H7 (cell line): ENCODE data around the gene TOMM5. TPM values are rescaled to one million over a fixed set of nuclear protein-coding genes. Genes with fewer than 3 reads are reported as not detected.

Experiments
- DNase-seq: peaks from one replicate; pipeline ENCODE4 v3.0.0; 2012
- H3K27me3 ChIP-seq: 2 replicates; pipeline ENCODE4 v1.6.0; 2011; ENCODE audit warnings: mild to moderate bottlenecking, low read length; ENCODE audit not compliant: control insufficient read depth, insufficient read depth
- H3K36me3 ChIP-seq: replicated peaks from 2 replicates; pipeline ENCODE4 v1.5.1; 2011; ENCODE audit warnings: low read length; ENCODE audit not compliant: control insufficient read depth, insufficient read depth
- H3K4me3 ChIP-seq: 2 replicates; pipeline ENCODE4 v1.5.1; 2011; ENCODE audit warnings: low read depth, mild to moderate bottlenecking, control low read depth, low read length, moderate library complexity; ENCODE audit not compliant: insufficient read depth
- total RNA-seq: library from RNA; depleted of rRNA; stranded (reverse); fragments of >200 nt; shearing (Covaris generic); gene quantifications from 2 replicates; pipeline ENCODE4 v1.2.3, GENCODE V29; 2014

TOMM5 gene
- total RNA-seq, 1 experiment from 2014 or later: 164 TPM

DNA sequence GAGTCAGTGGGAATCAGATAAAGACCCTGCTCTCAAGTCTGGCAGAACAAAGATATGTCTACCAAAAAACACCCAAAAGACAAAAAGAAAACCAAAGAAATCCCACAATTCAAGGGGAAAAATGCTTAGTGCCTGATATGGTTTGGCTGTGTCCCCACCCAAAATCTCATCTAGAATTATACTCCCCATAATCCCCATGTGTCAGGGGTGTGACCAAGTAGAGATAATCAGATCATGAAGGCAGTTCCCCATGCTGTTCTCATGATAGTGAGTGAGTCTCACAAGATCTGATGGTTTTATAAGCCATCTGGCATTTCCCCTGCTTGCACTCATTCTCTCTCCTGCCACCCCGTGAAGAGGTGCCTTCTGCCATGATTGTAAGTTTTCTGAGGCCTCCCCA lies 29.6 kb downstream of the TOMM5 start:
- Histone ChIP-seq H3K36me3 (no peaks in the 10 kb centered on the region; the same call in none of the 2 replicates), H3K4me3 (no peak overlapping the region), H3K27me3 (no peaks in the 10 kb centered on the region)
- no peak for DNase-seq

DNA sequence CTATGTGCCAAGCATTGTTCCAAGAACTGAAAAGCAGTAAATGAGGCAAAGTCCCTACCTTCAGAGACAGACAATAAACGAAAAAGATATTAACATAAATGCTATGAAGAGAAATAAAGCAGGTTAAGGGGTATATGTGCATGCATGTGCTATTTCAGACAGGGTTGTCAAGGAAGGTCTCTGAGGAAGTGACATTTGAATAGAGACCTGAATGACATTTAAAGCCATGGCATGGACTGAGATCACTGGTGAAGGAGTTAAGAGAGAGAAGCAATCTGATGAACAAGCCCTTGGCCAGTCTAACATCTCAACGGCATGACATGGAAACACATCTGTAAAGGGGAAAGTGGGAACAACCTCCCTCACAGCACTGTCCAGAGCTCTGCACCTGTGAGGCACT lies 30.7 kb downstream of the TOMM5 start:
- no peaks in the 10 kb centered on the region for H3K27me3 ChIP-seq
- no peak for DNase-seq
- H3K4me3 ChIP-seq: no peak overlapping the region
- H3K36me3 ChIP-seq: no peaks in the 10 kb centered on the region; the same call in none of the 2 replicates

DNA sequence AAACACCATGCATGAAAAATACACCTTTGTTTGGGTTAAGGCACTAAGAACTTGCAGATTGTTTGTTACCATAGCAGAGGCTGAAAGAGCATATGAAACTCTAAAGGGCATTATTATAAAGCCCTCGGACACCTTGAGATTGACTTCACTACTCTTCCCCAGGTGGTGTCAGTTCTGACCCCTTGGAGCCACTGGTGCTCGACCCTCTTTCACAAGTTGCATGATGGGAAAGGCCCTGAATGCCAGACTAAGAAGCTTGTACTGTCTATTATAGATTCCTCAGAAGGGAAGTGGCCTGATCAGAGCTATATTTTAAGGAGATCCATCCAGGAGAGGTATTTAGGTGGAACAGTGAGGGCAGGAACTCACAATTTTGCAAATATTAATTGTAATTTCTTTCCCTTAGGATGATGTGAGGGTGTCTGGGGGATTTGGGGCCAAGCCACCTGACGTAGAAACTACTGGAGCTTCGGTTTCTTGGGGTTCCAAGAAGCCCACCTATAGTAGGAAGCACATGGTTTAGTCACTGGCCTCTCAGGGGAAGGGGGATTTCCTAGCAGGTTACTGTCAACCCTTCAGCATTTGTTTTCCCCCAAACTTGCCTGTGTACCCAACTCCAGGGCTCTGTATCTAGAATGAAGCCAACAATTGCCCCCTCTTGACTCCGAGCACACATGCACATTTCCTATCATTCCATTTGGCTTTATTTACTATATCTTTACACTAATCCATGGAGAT lies 32.4 kb downstream of the TOMM5 start:
- H3K4me3 ChIP-seq: no peak overlapping the region
- DNase-seq: no peak
- no peaks in the 10 kb centered on the region; the same call in 1 of the 2 replicates for H3K36me3 ChIP-seq
- H3K27me3 ChIP-seq: no peaks in the 10 kb centered on the region

DNA sequence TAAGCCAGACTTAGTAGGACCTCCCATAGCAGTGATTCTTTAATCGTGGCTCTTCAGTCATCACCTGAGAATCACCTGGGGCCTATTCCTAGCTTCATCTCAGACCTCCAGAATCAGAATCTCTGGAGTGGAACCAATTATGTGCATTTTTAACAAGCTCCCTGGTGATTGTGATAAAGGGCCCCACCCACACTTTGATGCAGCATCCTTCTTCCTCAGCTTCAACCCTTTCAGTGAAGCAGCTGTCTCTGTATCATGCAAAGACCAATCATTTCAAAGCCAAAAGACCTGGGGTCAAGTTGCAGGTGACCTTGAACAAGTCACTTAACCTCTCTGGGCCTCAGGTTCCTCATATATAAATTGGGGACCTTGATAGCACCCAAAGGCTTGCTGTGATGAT lies 33.3 kb downstream of the TOMM5 start:
- Histone ChIP-seq H3K36me3 (no peaks in the 10 kb centered on the region; the same call in 1 of the 2 replicates), H3K27me3 (no peaks in the 10 kb centered on the region), H3K4me3 (no peak overlapping the region)
- DNase-seq: no peak

DNA sequence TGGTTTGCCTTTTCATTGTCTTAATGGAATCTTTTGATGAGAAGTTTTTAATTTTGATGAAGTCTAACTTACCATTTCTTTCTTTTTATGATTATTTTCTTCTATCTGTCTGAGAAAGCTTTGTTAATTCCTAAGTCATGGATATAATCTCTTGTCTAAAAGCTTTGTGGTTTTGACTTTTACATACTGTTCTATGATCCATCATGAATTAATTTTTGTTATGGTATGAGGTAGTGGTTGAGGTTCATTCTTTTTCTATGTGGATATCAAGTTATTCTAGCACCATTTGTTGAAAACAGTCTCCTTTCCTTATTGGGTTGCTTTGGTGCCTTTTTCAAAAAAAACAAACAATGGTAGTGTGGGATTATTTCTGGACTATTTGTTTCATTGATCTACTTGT lies 36.6 kb downstream of the TOMM5 start:
- DNase-seq: no peak
- no peaks in the 10 kb centered on the region for H3K27me3 ChIP-seq
- no peak overlapping the region for H3K4me3 ChIP-seq
- H3K36me3 ChIP-seq: no peaks in the 10 kb centered on the region

DNA sequence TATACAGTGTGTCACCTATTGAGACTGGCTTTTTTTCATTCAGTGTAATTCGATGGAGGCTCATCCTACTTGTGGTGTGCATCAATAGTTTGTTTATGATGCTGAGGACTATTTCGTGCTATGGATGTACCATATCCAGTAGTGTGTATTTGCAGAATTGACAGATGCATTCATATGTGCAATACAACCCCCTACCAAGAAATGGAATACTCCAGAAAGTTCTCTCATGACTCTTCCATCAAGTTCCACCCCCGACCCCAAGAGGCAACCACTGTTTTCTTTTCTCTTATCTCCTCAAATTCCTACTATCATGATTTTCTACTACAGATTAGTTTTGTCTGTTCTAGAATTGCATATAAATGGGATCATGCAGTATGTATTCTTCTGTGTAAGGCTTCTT lies 38.1 kb downstream of the TOMM5 start:
- H3K4me3 ChIP-seq: no peak overlapping the region
- no peaks in the 10 kb centered on the region for H3K27me3 ChIP-seq
- no peaks in the 10 kb centered on the region for H3K36me3 ChIP-seq
- no peak for DNase-seq

DNA sequence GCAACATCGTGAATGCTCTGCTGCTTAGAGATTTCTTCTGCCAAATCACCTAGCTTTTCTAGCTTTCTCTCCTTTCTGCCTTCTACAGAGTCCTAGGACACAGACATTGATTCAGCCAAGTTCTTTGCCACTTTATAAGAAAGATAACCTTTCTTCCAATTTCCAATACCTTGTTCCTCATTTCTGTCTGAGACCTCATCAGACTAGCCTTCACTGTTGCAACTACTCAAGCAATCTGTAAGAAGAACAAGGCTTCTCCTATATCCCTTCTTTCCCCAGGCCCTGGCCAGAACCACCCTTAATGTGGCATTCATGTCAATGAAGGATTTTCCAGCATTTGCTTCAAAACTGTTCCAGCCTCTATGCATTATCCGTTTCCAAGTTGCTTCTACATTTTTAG lies 40.5 kb downstream of the TOMM5 start:
- Histone ChIP-seq H3K27me3 (no peaks in the 10 kb centered on the region), H3K36me3 (no peaks in the 10 kb centered on the region), H3K4me3 (no peak overlapping the region)
- no peak for DNase-seq

DNA sequence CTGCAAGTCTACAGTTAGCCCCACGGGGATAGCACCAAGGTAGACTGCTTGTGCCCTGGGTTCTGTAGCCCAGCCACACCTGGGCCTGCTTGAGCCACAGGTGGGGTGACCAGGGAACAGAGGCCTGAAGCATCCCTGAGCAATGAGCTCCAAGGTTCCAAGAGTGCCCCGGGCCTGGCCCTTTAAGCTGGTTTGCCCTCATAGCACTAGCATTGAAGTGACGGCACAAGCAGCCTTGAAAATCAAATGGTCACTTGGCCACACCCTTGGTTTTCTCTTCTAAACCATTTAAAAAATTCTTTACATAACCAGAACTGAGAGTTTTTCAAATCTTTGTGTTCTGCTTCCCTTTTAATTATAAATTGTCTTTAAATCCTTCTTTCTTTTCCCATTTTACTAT lies 40.9 kb downstream of the TOMM5 start:
- H3K36me3 ChIP-seq: no peaks in the 10 kb centered on the region
- H3K27me3 ChIP-seq: no peaks in the 10 kb centered on the region
- DNase-seq: no peak
- no peak overlapping the region for H3K4me3 ChIP-seq

DNA sequence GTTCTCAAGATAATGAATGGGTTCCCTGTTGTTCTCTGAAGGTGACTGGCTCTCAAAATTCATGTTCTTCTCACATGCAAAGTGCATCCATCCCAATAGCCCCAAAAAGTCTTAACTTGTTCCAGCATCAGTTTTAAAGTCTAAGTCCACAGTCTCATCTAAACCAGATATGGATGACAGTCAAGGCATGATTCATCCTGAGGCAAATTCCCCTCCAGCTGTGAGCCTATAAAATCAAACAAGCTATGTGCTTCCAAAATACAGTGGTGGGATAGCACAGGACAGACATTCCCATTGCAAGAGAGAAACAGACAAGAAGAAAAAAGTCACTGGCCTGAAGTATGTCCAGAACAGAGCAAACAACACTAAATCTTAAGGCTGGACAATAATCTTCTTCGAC lies 41.6 kb downstream of the TOMM5 start:
- DNase-seq: no peak
- no peak overlapping the region for H3K4me3 ChIP-seq
- H3K36me3 ChIP-seq: no peaks in the 10 kb centered on the region
- H3K27me3 ChIP-seq: no peaks in the 10 kb centered on the region

DNA sequence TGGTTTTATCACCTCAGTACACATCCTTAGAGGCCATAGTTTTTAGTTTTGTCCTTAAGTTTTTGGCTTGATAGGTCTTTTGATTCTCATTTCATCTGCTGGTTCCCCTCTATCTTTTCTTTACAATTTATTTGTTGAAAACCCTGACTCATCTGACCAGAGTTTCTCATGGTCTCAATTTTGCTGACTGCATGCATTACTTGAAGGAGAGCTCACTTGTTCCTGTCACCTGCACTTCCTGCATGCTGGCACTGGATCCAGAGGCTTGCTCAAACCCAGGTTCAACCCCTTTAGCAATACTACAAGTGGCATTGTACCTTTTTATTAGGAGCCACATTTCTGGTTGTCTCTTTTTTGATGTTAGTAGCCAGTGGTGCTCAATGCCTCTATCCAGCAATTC lies 42.9 kb downstream of the TOMM5 start:
- no peaks in the 10 kb centered on the region for H3K36me3 ChIP-seq
- H3K4me3 ChIP-seq: no peak overlapping the region
- DNase-seq: no peak
- no peaks in the 10 kb centered on the region for H3K27me3 ChIP-seq

DNA sequence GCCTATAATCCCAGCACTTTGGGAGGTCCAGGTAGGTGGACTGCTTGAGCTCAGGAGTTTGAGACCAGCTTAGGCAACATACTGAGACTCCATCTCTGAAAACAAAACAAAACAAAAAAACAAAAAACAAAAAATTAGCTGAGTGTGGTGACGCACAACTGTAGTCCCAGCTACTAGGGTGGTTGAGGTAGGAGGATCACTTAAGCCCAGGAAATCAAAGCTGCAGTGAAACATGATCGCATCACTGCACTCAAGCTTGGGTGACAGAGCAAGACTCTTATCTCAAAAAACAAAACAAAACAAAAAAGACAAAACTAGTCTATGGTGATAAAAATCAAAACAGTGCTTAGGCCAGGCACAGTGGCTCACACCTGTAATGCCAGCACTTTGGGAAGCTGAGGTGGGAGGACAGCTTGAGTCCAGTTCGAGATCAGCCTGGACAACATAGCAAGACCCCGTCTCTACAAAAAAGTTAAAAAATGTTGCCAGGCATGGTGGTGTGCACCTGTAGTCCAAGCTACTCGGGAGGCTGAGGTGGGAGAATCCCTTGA lies 45.0 kb downstream of the TOMM5 start:
- no peaks in the 10 kb centered on the region for H3K36me3 ChIP-seq
- no peak overlapping the region for H3K4me3 ChIP-seq
- DNase-seq: no peak
- no peaks in the 10 kb centered on the region for H3K27me3 ChIP-seq

DNA sequence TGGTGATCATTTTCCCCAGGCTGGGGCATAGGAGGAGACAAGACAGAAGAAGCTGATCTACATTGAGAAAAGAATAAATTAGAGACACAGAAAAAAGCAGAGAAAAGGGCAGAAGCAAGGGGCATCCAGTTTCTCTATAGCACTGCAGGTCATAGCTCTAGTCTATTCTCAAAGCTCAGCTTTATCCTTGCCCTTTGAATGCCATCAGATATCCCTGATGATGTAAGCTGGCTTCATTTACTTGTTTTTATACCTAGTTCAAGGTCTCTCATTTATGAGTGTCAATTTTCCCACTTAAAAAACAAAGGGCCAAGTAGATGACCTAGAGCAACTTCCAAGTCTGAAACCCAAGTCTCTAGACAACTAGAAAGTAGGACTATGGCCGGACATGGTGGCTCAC lies 48.9 kb downstream of the TOMM5 start:
- Histone ChIP-seq H3K4me3 (no peak overlapping the region), H3K36me3 (peaks cover 3% of the 10 kb centered on the region; the same call in 1 of the 2 replicates), H3K27me3 (no peaks in the 10 kb centered on the region)
- no peak for DNase-seq

DNA sequence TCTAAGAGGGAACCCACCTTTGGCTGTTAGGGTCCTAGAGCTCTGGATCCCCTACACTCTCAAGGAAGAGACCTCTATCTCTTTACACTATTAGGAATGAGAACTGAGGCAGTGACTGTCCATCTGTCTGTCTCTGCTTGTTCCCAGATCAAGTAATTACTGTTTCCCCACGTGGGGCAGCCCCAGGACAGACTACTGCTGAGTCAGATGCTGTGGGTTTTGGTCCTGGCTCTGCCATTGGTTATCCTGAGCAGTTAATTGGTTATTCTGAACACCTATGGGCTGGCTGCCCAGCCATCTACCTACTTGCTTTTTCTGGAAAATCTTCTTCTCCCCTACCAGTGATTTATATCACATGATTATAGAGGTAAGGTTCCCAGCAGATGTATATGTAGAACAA lies 49.5 kb downstream of the TOMM5 start:
- Histone ChIP-seq H3K4me3 (no peak overlapping the region), H3K27me3 (no peaks in the 10 kb centered on the region), H3K36me3 (peaks cover 5% of the 10 kb centered on the region)
- DNase-seq: no peak

DNA sequence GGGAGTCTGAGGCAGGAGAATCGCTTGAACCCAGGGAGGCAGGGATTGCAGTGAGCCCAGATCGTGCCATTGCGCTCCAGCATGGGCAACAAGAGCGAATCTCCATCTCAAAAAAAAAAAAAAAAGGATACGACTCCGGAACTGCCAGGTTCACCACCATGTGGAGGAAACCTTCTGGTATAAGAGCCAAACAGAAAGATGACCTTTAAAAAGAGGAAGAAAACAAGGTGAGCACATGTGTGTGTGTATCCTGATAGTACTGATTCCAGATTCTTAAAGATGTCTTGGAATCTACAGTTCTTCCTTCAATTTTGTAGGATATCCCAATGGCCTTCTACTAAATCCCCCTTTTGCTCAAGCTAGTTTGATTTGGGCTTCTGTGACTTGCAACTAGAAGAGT lies 49.9 kb downstream of the TOMM5 start:
- peaks cover 6% of the 10 kb centered on the region for H3K36me3 ChIP-seq

DNA sequence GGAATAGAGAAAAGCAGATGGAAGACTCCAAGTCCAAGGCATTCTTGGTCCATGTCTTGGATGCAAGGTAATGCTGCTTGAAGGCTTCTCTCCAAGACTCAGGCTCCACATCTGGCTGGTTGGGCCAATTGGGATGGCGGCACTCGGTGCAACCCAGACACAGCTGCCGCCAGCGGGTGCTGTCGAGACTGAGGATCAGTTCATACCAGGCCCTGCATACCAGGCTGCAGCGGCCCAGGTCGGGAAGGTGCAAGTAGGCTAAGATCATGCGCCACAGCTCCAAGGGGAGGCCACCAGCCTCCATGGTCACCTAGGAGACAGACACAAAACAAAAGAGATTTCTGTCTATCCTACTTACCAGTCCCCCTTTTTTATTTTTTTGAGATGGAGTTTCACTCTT lies 50.9 kb downstream of the TOMM5 start:
- DNase-seq: no peak
- Histone ChIP-seq H3K4me3 (no peak overlapping the region), H3K36me3 (peaks cover 7% of the 10 kb centered on the region), H3K27me3 (no peaks in the 10 kb centered on the region)

More for the DNA sequence above, 49.9 kb downstream of the TOMM5 start:
- no peak overlapping the region for H3K4me3 ChIP-seq
- H3K27me3 ChIP-seq: no peaks in the 10 kb centered on the region
- no peak for DNase-seq
